Astrocyte (in vitro differentiated cells and primary cell): ENCODE measurements around the gene MDFIC2.
"Not testable (repeated sequence)": the region's sequence is repeated elsewhere in the genome, so short reads cannot be mapped to it uniquely, and the experiment has no call there.

Source experiments
- CTCF ChIP-seq: IDR thresholded peaks from 2 replicates; pipeline ENCODE4 v1.5.1; 2011; ENCODE audit warnings: low read depth, mild to moderate bottlenecking, inconsistent platforms, low read length, moderate library complexity; ENCODE audit not compliant: insufficient read depth
- EZH2 ChIP-seq: IDR thresholded peaks from 2 replicates; pipeline ENCODE4 v1.6.1; 2012; ENCODE audit warnings: mild to moderate bottlenecking, low read length, inconsistent platforms; ENCODE audit not compliant: insufficient read depth

- TF ChIP-seq CTCF, EZH2: not testable (repeated sequence)
Measured at GRCh38 chr3:70211274-70211673, 101.2 kb downstream of the MDFIC2 start.
